Stomach (tissue), 4 donors: ENCODE measurements around the gene TCF3.

ENCODE experiments used
- CTCF ChIP-seq, 7 experiments: fragments of 450-650 bp in 4 of 7; fragments of 200-600 bp in 3 of 7; sonication (generic) in 3 of 7; IDR thresholded peaks; one replicate each; pipeline ENCODE4 v1.5.1; 2016 to 2019; ENCODE audit warnings: antibody characterized with exemption in 7 of 7, control low read depth in 2 of 7, mild to moderate bottlenecking in 1 of 7
- EP300 ChIP-seq: sonication (generic); formaldehyde crosslinking; IDR thresholded peaks from one replicate; pipeline ENCODE4 v1.6.1; 2017; ENCODE audit warnings: antibody characterized with exemption
- POLR2A ChIP-seq, 4 donors: fragments of 450-650 bp; IDR thresholded peaks; one replicate each; pipeline ENCODE4 v1.6.1; 2016; ENCODE audit warnings: antibody characterized with exemption in 4 of 4, control low read depth in 2 of 4, mild to moderate bottlenecking in 1 of 4, moderate library complexity in 1 of 4

DNA sequence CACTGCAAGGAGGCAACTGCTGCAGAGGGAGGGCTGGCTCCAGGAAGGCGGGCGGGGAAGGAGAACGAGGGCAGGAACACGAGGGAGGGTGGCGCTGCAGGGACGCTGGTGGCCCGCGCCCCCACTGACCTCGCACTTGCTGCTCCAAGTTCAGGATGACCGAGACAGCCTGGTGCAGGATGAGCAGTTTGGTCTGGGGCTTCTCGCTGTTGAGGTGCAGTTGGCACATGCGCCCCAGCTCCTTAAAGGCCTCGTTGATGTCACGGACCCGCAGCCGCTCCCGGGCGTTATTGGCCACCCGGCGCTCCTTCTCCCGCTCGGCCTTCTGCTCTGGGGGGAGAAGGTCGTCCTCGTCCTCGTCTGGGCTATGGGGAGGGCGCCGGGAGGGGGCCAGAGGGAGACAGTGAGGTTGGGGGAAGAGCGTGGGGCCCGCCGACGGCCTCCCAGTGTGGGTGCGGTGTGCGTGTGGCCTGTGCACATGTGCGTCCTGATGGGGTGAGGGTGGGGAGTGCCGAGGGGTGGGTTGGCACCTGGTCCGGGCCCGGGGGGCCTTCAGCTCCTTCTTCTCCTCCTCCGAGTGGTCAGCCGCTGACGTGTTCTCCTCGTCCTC, 37.2 kb downstream of the TCF3 start:
- TF ChIP-seq CTCF (IDR thresholded peaks at IDR 0.05) (no peak), POLR2A (IDR thresholded peaks at IDR 0.05) (no peak), EP300 (no peak)
